ENCODE data around the gene INSRR. TPM values are rescaled to one million over a fixed set of nuclear protein-coding genes. Genes with fewer than 3 reads are reported as not detected.

The INSRR gene
- total and polyA plus RNA-seq, 2 of the 8 experiments (the other 6 are each of a cell fraction or from before 2014, with no cell fraction given) = 0.02 TPM; not detected in 1

DNA sequence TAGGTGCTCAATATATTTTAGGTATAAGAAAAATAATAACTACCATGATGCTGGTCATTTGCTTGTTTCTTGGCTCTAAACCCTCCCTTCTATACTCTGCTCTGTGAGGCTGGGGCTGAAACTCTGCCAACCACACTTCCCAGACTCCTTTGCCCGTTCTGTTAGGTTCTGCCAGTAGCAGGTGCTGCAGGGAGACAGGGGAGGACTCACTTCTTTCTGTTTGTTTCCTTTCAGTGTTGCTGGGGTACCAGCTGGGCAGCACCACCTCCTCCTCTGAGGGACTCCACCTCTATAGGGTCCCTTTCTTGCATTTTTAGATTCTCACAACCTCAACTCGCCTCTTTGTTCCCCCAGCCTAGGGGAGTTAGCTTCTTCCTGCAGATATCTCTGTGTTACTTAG, 25.3 kb downstream of the INSRR start:
- no peak overlapping the region for H3K4me2 ChIP-seq (ENCODE audit: insufficient read depth in 1 of 2, low read depth in 2 of 2, low read length in 2 of 2)
- H3K9ac ChIP-seq (replicated peaks in 1 of 4; ENCODE audit: extremely low read depth in 1 of 4, low read depth in 3 of 4, low read length in 3 of 4) = no peak overlapping the region
- H3K36me3 ChIP-seq (ENCODE audit: control insufficient read depth in 2 of 4, insufficient read depth in 4 of 4, low read length in 3 of 4) = no peaks in the 10 kb centered on the region
- no peak overlapping the region for H2BK12ac ChIP-seq (ENCODE audit: low read depth, low read length)
- no peaks in the 10 kb centered on the region for H3K4me1 ChIP-seq (replicated peaks in 1 of 4; ENCODE audit: control insufficient read depth in 3 of 4, insufficient read depth in 4 of 4, low read length in 3 of 4)
- no peak overlapping the region for H2AK5ac ChIP-seq (ENCODE audit: low read depth, low read length)
- TF ChIP-seq TAF1 (IDR thresholded peaks at IDR 0.05; ENCODE audit: low read depth, low read length) (no peak), CHD2 (IDR thresholded peaks at IDR 0.05; ENCODE audit: low read length) (no peak), RAD21 (IDR thresholded peaks at IDR 0.05 in 1 of 2, conservative IDR thresholded peaks at IDR 0.05 in 1 of 2; ENCODE audit: low read depth in 2 of 2, low read length in 2 of 2) (no peak)
- H4K20me1 ChIP-seq (replicated peaks in 1 of 2; ENCODE audit: control insufficient read depth in 1 of 2, insufficient read depth in 2 of 2, low read length in 2 of 2) = no peaks in the 10 kb centered on the region
- no peak for FAIRE-seq
- no peak overlapping the region for H3K56ac ChIP-seq (replicated peaks; ENCODE audit: insufficient read length, low read depth, low read length)
- H2BK20ac ChIP-seq (ENCODE audit: low read length) = no peak overlapping the region
- peaks cover 0 to 14% (median 7%) of the 10 kb centered on the region in 4 experiments; a peak in 5 of 7 replicates for H3K27me3 ChIP-seq (replicated peaks in 1 of 4; ENCODE audit: control insufficient read depth in 3 of 4, extremely low read depth in 1 of 4, insufficient read depth in 3 of 4, low read length in 3 of 4)
- no peak overlapping the region for H2BK5ac ChIP-seq (ENCODE audit: low read depth, low read length)
- no peaks in the 10 kb centered on the region for H3K9me3 ChIP-seq (ENCODE audit: insufficient read depth in 2 of 2, low read depth in 1 of 2, low read length in 1 of 2)
- H2BK15ac ChIP-seq (ENCODE audit: low read length) = no peak overlapping the region
- no peak overlapping the region for H2AFZ ChIP-seq (ENCODE audit: low read length)
- no peak overlapping the region for H2BK120ac ChIP-seq (replicated peaks; ENCODE audit: low read depth, low read length)
- H3K4me3 ChIP-seq (ENCODE audit: extremely low read depth in 1 of 4, insufficient read depth in 2 of 4, low read depth in 3 of 4, low read length in 4 of 4) = no peak overlapping the region
- H4K5ac ChIP-seq (ENCODE audit: insufficient read length, low read depth, low read length) = no peak overlapping the region
- DNase-seq (ENCODE audit: low read depth in 1 of 2, low spot score in 2 of 2) = no peak
- CTCF ChIA-PET (ENCODE audit: partially characterized antibody) = interaction anchor here (1.0 to 22.0 kb wide), 14 partner anchors 9 to 144 kb away, joined by 3 to 556 read pairs (median 6); partner anchors contain the start of genes INSRR, LRRC71, NTRK1 and PEAR1
- no peaks in the 10 kb centered on the region for H3K23me2 ChIP-seq (ENCODE audit: low read depth, low read length)
- no peak overlapping the region for H3K18ac ChIP-seq (ENCODE audit: extremely low read depth, low read length)
- no peak overlapping the region for H4K91ac ChIP-seq (replicated peaks; ENCODE audit: insufficient read length, low read length)
- H3K23ac ChIP-seq (ENCODE audit: insufficient read length) = no peak overlapping the region
- POLR2A ChIA-PET (ENCODE audit: partially characterized antibody) = interaction anchor here (0.7 to 1.6 kb wide), 5 partner anchors 12 to 52 kb away, joined by 3 to 4 read pairs (median 3); no protein-coding TSS in a partner anchor
- H4K8ac ChIP-seq (ENCODE audit: extremely low read depth, insufficient read depth, low read length) = no peak overlapping the region
- H3K79me2 ChIP-seq (ENCODE audit: control insufficient read depth in 1 of 2, insufficient read depth in 2 of 2, low read length in 2 of 2) = no peaks in the 10 kb centered on the region
- H3K14ac ChIP-seq (ENCODE audit: insufficient read length) = no peak overlapping the region
- WGBS, 2 experiments (ENCODE audit: extremely low coverage in 1 of 2, insufficient coverage in 1 of 2, insufficient read length in 1 of 2, insufficient replicate concordance in 2 of 2, low coverage in 1 of 2, low lambda C conversion rate in 2 of 2, missing lambda C conversion rate in 1 of 2) = 68% methylated on average over 2 of the region's 2 CpGs; no CpG with 5 or more reads in 1 of the 2 experiments
- no peaks in the 10 kb centered on the region for H3K79me1 ChIP-seq (ENCODE audit: low read depth, low read length)
- no peak overlapping the region for H3K4ac ChIP-seq (replicated peaks; ENCODE audit: insufficient read length, low read depth, low read length)
- no peak overlapping the region for H3K27ac ChIP-seq (ENCODE audit: low read depth, low read length)
